SH-SY5Y (cell line): ENCODE data around the gene MEF2B.

Experiments used
- GATA2 ChIP-seq: IDR thresholded peaks from 2 replicates; pipeline ENCODE4 v1.6.1; 2011; ENCODE audit warnings: mild to moderate bottlenecking, low read depth, low read length
- GATA3 ChIP-seq: IDR thresholded peaks from 2 replicates; pipeline ENCODE4 v1.6.1; 2011; ENCODE audit warnings: low read depth, mild to moderate bottlenecking, low read length, moderate library complexity

- TF ChIP-seq GATA2 (no peak), GATA3 (no peak)
Measured at GRCh38 chr19:19167612-19168011, 2.5 kb downstream of the MEF2B start.
